Loucy (cell line): ENCODE data around the gene NHLRC4.

Source experiments
- EZH2phosphoT487 ChIP-seq: fragments of 200-600 bp; IDR thresholded peaks from 2 replicates; pipeline ENCODE4 v1.6.1; 2018; ENCODE audit warnings: antibody characterized with exemption, mild to moderate bottlenecking, moderate library complexity, borderline replicate concordance
- TF ChIP-seq, protein P1 (sequence below): fragments of 200-600 bp; sonication (generic); conservative IDR thresholded peaks from 2 replicates; pipeline ENCODE4 v1.5.1; 2014; ENCODE audit warnings: mild to moderate bottlenecking, antibody characterized with exemption, low read length

DNA sequence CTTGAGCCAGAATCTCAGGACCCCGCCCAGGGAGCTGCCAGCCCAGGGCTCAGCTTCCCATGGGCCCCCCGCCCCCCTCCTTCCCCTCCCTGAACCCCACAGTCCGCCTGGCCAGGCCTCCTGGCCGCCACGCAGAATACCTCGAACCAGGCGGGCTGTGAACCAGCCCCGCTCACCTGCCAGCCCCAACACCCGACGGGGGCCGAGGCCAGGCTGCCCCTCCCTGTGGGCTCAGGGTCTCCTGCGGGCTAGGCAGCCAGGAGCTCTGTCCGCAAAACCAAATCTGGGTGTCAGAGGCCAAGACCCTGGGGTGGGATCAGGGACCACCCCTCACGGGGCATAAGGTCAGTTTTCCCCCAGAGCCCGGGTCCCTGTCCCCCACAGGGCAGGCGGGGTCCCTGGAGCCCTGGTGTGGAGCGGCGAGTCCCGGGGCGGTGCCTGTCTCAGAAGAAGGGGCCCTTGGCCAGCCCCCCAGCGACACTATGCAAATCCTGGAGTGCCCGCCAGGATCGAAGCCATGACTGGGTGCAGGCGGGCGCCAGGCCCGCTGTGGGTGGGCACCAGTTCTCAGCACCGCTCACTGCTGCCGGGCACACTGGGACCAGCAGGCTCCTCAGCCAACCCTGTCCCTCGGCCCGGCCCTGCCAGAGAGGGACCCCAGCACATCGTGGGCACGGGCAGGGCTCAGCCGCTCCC is 13.1 kb upstream of the NHLRC4 start:
- TF ChIP-seq, protein P1, sequence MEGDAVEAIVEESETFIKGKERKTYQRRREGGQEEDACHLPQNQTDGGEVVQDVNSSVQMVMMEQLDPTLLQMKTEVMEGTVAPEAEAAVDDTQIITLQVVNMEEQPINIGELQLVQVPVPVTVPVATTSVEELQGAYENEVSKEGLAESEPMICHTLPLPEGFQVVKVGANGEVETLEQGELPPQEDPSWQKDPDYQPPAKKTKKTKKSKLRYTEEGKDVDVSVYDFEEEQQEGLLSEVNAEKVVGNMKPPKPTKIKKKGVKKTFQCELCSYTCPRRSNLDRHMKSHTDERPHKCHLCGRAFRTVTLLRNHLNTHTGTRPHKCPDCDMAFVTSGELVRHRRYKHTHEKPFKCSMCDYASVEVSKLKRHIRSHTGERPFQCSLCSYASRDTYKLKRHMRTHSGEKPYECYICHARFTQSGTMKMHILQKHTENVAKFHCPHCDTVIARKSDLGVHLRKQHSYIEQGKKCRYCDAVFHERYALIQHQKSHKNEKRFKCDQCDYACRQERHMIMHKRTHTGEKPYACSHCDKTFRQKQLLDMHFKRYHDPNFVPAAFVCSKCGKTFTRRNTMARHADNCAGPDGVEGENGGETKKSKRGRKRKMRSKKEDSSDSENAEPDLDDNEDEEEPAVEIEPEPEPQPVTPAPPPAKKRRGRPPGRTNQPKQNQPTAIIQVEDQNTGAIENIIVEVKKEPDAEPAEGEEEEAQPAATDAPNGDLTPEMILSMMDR, result no peak
- no peak for TF ChIP-seq EZH2phosphoT487
